GM12892 (cell line): ENCODE measurements around the gene MAGOHB.

Experiments
- POLR2A ChIP-seq: IDR thresholded peaks from 2 replicates; pipeline ENCODE4 v1.6.1; 2011; ENCODE audit warnings: low read depth, low read length, control low read depth
- POLR2AphosphoS5 ChIP-seq: IDR thresholded peaks from 2 replicates; pipeline ENCODE4 v1.6.1; 2011; ENCODE audit warnings: low read depth, low read length, control low read depth

DNA sequence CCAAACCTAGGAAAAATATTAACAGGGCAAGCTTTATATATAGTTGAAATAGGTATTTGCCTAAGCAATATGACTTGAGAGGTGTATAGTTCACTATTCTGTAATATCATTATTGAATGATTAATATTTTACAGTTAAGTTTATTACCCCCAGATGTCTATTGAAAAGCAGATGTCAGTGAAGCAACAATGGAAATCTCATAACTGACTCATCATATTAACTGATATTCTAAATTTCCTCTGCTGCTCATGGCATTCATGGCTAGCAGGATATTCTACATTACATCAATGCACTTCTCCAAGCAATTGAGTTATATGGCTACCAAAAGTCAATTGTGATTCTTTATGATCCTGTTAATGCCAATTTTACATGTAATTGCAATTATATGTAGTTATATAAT is 9.7 kb upstream of the MAGOHB start:
- TF ChIP-seq POLR2A (no peak), POLR2AphosphoS5 (no peak)
